C4-2B (cell line): ENCODE results near the gene MAGEA11.
"Not testable (repeated sequence)": the region's sequence is repeated elsewhere in the genome, so short reads cannot be mapped to it uniquely, and the experiment has no call there.

ENCODE experiments used
- ZFX ChIP-seq: fragments of 450-650 bp; IDR thresholded peaks from 2 replicates; pipeline ENCODE4 v1.6.1; 2017
- TF ChIP-seq, protein P1 (sequence below): fragments of 450-650 bp; conservative IDR thresholded peaks from 2 replicates; pipeline ENCODE4 v1.5.1; 2017; ENCODE audit warnings: mild to moderate bottlenecking

DNA sequence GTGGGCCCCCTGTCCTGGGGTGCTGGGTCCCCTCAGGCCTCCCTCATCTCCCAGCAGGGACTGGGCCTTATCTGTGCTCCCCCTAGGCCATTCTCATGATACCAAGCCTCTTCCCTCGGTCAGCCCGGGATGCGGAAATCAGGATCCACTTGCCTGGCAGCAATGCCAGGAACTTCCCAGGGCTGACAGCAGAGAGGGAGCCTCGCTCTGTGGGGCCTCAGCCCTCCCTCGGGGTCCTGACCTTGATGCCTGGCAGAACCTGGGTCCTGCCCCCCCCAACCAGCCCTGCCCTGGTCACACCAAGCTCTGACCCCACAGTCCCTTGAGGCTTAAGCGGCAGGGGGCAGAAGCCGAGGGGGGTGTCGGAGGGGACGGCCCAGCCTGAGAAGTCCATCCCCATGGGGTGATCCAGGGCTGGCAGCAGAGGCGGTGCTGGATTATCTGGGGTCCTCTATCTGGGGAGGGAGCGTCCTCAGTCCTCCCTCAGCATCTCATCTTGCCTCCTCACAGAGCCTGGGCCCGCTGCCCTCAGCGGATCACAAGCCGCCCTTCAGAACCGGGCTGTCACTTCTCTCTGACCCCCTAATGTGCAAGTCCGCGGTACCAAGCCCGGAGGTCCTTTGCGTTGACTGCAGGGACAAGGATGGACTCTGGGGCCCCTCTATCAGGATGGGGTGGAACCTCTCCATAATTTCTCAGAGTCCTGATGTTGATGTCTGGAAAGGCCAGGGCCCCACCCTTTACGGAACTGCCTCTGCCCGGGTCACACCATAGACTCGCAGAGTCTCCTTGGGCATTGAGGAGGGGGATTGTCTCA is 50.2 kb downstream of the MAGEA11 start:
- TF ChIP-seq, protein P1, sequence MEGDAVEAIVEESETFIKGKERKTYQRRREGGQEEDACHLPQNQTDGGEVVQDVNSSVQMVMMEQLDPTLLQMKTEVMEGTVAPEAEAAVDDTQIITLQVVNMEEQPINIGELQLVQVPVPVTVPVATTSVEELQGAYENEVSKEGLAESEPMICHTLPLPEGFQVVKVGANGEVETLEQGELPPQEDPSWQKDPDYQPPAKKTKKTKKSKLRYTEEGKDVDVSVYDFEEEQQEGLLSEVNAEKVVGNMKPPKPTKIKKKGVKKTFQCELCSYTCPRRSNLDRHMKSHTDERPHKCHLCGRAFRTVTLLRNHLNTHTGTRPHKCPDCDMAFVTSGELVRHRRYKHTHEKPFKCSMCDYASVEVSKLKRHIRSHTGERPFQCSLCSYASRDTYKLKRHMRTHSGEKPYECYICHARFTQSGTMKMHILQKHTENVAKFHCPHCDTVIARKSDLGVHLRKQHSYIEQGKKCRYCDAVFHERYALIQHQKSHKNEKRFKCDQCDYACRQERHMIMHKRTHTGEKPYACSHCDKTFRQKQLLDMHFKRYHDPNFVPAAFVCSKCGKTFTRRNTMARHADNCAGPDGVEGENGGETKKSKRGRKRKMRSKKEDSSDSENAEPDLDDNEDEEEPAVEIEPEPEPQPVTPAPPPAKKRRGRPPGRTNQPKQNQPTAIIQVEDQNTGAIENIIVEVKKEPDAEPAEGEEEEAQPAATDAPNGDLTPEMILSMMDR, result not testable (repeated sequence)
- not testable (repeated sequence) for TF ChIP-seq ZFX
